Tibial artery (tissue), 4 donors: Measurements from ENCODE around the gene TBCD.

Experiments used
- DNase-seq, 2 donors: peaks; one replicate each; pipeline ENCODE4 v3.0.0-alpha.2; 2019
- H3K27ac ChIP-seq, 2 donors: fragments of 200-600 bp; sonication (generic) in 1 of 2; 1 replicate in 1 of 2; 2 replicates in 1 of 2; pipeline ENCODE4 v1.5.1; 2018 to 2019; ENCODE audit warnings: mild to moderate bottlenecking in 1 of 2
- H3K27me3 ChIP-seq, 2 donors: fragments of 200-600 bp; sonication (generic) in 1 of 2; one replicate each; pipeline versions ENCODE4 v1.5.1 to v1.6.0; 2016 to 2019
- H3K36me3 ChIP-seq, 3 donors: fragments of 200-600 bp; sonication (generic) in 2 of 3; one replicate each; pipeline ENCODE4 v1.5.1; 2016 to 2019; ENCODE audit warnings: mild to moderate bottlenecking in 2 of 3
- H3K4me1 ChIP-seq, 4 donors: fragments of 200-600 bp; sonication (generic) in 2 of 4; 1 replicate in 3 of 4; 2 replicates in 1 of 4; pipeline ENCODE4 v1.5.1; 2016 to 2019
- H3K4me3 ChIP-seq, 2 donors: fragments of 200-600 bp; sonication (generic) in 1 of 2; 1 replicate in 1 of 2; 2 replicates in 1 of 2; pipeline ENCODE4 v1.5.1; 2018 to 2019; ENCODE audit warnings: mild to moderate bottlenecking in 2 of 2
- H3K9me3 ChIP-seq, 3 donors: fragments of 200-600 bp; sonication (generic) in 1 of 3; one replicate each; pipeline ENCODE4 v1.5.1; 2016 to 2019
- CTCF ChIP-seq, 2 experiments: fragments of 200-600 bp in 1 of 2; fragments of 450-650 bp in 1 of 2; IDR thresholded peaks; one replicate each; pipeline ENCODE4 v1.5.1; 2017 to 2019; ENCODE audit warnings: antibody characterized with exemption in 2 of 2, mild to moderate bottlenecking in 1 of 2, moderate library complexity in 1 of 2
- intact Hi-C: fragments of 100-400 bp; cut with DNase I; formaldehyde crosslinking; loops from one replicate; pipeline ENCODE4 v1.15.0; 2023; ENCODE audit warnings: low total_unique reads

The TBCD gene

GRCh38 chr17:82751571-82752370 is at the start of gene TBCD:
TBCD (plus strand) TSS chr17:82752065; CDS start chr17:82752194, 129 bp downstream.
- intact Hi-C loops: loop anchor here (5.0 kb wide), 2 partner anchors 54 to 104 kb away; partner anchors contain the start of genes RAB40B and WDR45B
- peak within 1 kb of the TSS; percentile 81 for H3K27ac ChIP-seq

GRCh38 chr17:82702231-82702927 is 49.5 kb upstream of the TBCD start:
- H3K27me3 ChIP-seq: no peaks in the 10 kb centered on the region
- H3K36me3 ChIP-seq: no peaks in the 10 kb centered on the region
- H3K4me1 ChIP-seq: peaks cover 0 to 23% (median 13%) of the 10 kb centered on the region in 4 donors
- H3K9me3 ChIP-seq: no peaks in the 10 kb centered on the region
- no peak for DNase-seq
- intact Hi-C loops: no loop called here
- no peak overlapping the region for H3K4me3 ChIP-seq
- peak overlapping the region in 1 of 2 donors; percentile 40 for H3K27ac ChIP-seq
- TF ChIP-seq CTCF (IDR thresholded peaks at IDR 0.05): no peak

More at GRCh38 chr17:82751571-82752370, at the start of gene TBCD:
- Histone ChIP-seq H3K4me3 (peak within 1 kb of the TSS; percentile 80 to 86), H3K36me3 (peaks cover 0 to 7% (median under 1%) of the 10 kb centered on the region in 3 donors), H3K9me3 (no peaks in the 10 kb centered on the region), H3K4me1 (peaks cover 0 to 25% (median 17%) of the 10 kb centered on the region in 4 donors), H3K27me3 (no peaks in the 10 kb centered on the region)
- no peak for TF ChIP-seq CTCF (IDR thresholded peaks at IDR 0.05)
- DNase-seq: peak; percentile 83 to 94

- no peaks in the 10 kb centered on the region for H3K27me3 ChIP-seq
- no peak for TF ChIP-seq CTCF (IDR thresholded peaks at IDR 0.05)
- intact Hi-C loops: no loop called here
- DNase-seq: no peak
- no peak overlapping the region for H3K4me3 ChIP-seq
- no peaks in the 10 kb centered on the region for H3K9me3 ChIP-seq
- no peak overlapping the region for H3K27ac ChIP-seq
- no peaks in the 10 kb centered on the region for H3K36me3 ChIP-seq
- peaks cover 0 to 22% (median 9%) of the 10 kb centered on the region in 4 donors for H3K4me1 ChIP-seq
Observed at GRCh38 chr17:82703036-82703745, 48.7 kb upstream of the TBCD start.

GRCh38 chr17:82703935-82704865 is 47.7 kb upstream of the TBCD start:
- DNase-seq: no peak
- peaks cover 0 to 25% (median 9%) of the 10 kb centered on the region in 4 donors for H3K4me1 ChIP-seq
- no peaks in the 10 kb centered on the region for H3K27me3 ChIP-seq
- H3K36me3 ChIP-seq: no peaks in the 10 kb centered on the region
- intact Hi-C loops: no loop called here
- H3K4me3 ChIP-seq: no peak overlapping the region
- no peak for TF ChIP-seq CTCF (IDR thresholded peaks at IDR 0.05)
- H3K27ac ChIP-seq: no peak overlapping the region
- H3K9me3 ChIP-seq: no peaks in the 10 kb centered on the region

- peaks cover 0 to 25% (median 5%) of the 10 kb centered on the region in 4 donors for H3K4me1 ChIP-seq
- H3K27me3 ChIP-seq: no peaks in the 10 kb centered on the region
- intact Hi-C loops: no loop called here
- H3K9me3 ChIP-seq: no peaks in the 10 kb centered on the region
- H3K4me3 ChIP-seq: no peak overlapping the region
- no peak for DNase-seq
- no peak overlapping the region for H3K27ac ChIP-seq
- no peak for TF ChIP-seq CTCF (IDR thresholded peaks at IDR 0.05)
- H3K36me3 ChIP-seq: no peaks in the 10 kb centered on the region
Observed at GRCh38 chr17:82704886-82705285, 47.0 kb upstream of the TBCD start.
